Thoracic aorta (tissue), 2 donors: Measurements from ENCODE around the gene SYNPO. TPM values are rescaled to one million over a fixed set of nuclear protein-coding genes. Genes with fewer than 3 reads are reported as not detected.
A peak's percentile ranks its signal among the peaks of the same experiment; 100 is the strongest.

Experiments
- ATAC-seq: fragments of 150-250 bp; one replicate; pipeline ENCODE4 v1.8.0; 2017; ENCODE audit warnings: low read depth; ENCODE audit not compliant: insufficient number of reproducible peaks, low FRiP score
- DNase-seq: peaks from one replicate; pipeline ENCODE4 v3.0.0-alpha.2; 2020; ENCODE audit warnings: low spot score
- H3K27ac ChIP-seq, 2 donors: fragments of 200-600 bp; sonication (generic); 1 replicate in 1 of 2; 2 replicates in 1 of 2; pipeline ENCODE4 v1.5.1; 2016; ENCODE audit warnings: mild to moderate bottlenecking in 2 of 2, moderate library complexity in 2 of 2
- H3K27me3 ChIP-seq: fragments of 200-600 bp; sonication (generic); replicated peaks from 2 replicates; pipeline ENCODE4 v1.6.0; 2016; ENCODE audit warnings: mild to moderate bottlenecking; ENCODE audit not compliant: insufficient read depth
- H3K36me3 ChIP-seq: fragments of 200-600 bp; sonication (generic); one replicate; pipeline ENCODE4 v1.5.1; 2016
- H3K4me1 ChIP-seq, 2 donors: fragments of 200-600 bp; sonication (generic); 1 replicate in 1 of 2; 2 replicates in 1 of 2; pipeline versions ENCODE4 v1.5.1 to v1.6.0; 2016; ENCODE audit warnings: low read depth in 2 of 2, mild to moderate bottlenecking in 1 of 2; ENCODE audit not compliant: control insufficient read depth in 1 of 2
- H3K4me3 ChIP-seq: fragments of 200-600 bp; sonication (generic); 2 replicates; pipeline ENCODE4 v1.5.1; 2016; ENCODE audit warnings: mild to moderate bottlenecking
- H3K9me3 ChIP-seq: fragments of 200-600 bp; sonication (generic); 2 replicates; pipeline ENCODE4 v1.5.1; 2016
- CTCF ChIP-seq: fragments of 200-600 bp; sonication (generic); IDR thresholded peaks from one replicate; pipeline ENCODE4 v1.5.1; 2019; ENCODE audit warnings: antibody characterized with exemption
- total RNA-seq, 2 donors: library from RNA; depleted of rRNA; stranded (reverse); fragments of >200 nt; gene quantifications; one replicate each; pipeline versions ENCODE4 v1.1.0 to v1.2.3, GENCODE V29; 2016

Gene SYNPO
- total RNA-seq, 2 donors from 2014 or later: 191 to 226 TPM

DNA sequence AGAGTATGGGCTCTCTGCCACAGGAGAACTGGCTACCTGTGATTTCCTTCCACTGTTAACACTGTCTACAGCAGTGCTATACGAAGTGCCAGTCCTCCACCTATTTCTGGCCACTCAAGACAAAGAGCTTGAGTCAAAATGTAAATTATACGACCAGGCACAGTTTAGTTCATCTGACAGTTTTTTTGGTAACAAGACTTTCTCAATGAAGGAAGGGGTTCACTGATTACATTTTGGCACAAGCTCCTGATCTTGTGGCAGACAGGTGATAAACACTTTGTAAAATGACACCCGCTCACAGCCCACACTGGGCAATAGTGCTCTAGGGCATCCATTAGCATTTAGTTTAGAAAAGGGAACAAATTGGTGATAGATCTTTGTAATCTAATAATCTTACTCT is 51.8 kb downstream of the SYNPO start:
- peaks cover 61% of the 10 kb centered on the region for H3K36me3 ChIP-seq
- DNase-seq (no peak), ATAC-seq (no peak)
- no peaks in the 10 kb centered on the region for H3K9me3 ChIP-seq
- no peaks in the 10 kb centered on the region for H3K27me3 ChIP-seq
- H3K27ac ChIP-seq: no peak overlapping the region
- no peaks in the 10 kb centered on the region for H3K4me1 ChIP-seq
- TF ChIP-seq CTCF: no peak
- H3K4me3 ChIP-seq: no peak overlapping the region

GRCh38 chr5:150694612-150695011 is 54.2 kb downstream of the SYNPO start:
- Histone ChIP-seq H3K9me3 (no peaks in the 10 kb centered on the region), H3K27ac (no peak overlapping the region), H3K27me3 (no peaks in the 10 kb centered on the region), H3K36me3 (peaks cover 71% of the 10 kb centered on the region), H3K4me1 (peaks cover 2 to 12% of the 10 kb centered on the region in 2 donors), H3K4me3 (no peak overlapping the region)
- TF ChIP-seq CTCF: no peak
- DNase-seq (no peak), ATAC-seq (no peak)

DNA sequence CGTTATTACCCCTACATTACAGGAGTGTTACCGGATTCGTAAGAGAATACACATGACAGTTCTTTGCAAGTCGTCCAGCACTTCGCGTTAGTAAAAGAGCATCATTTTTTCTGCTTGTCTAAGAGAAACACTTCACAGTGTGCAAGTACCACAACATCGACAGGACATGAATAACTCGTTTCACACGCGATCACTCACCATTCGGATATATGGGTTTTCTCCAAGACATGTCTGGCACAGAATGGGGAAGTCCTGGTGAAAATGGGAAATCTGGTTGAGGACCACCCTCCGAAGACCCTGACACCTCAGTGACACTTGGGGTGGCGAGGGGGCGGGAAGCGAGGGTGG is 59.8 kb downstream of the SYNPO start:
- peaks cover 30% of the 10 kb centered on the region for H3K36me3 ChIP-seq
- TF ChIP-seq CTCF: no peak
- peak overlapping the region; percentile 96 to 98 for H3K27ac ChIP-seq
- ATAC-seq (no peak), DNase-seq (peak; percentile 31)
- no peaks in the 10 kb centered on the region for H3K9me3 ChIP-seq
- H3K4me3 ChIP-seq: peak overlapping the region; percentile 97
- no peaks in the 10 kb centered on the region for H3K27me3 ChIP-seq
- H3K4me1 ChIP-seq: peaks cover 9 to 17% of the 10 kb centered on the region in 2 donors

- Histone ChIP-seq H3K27ac (peak within 1 kb of the TSS; percentile 96 to 98), H3K4me1 (peaks cover 9 to 17% of the 10 kb centered on the region in 2 donors), H3K4me3 (peak within 1 kb of the TSS; percentile 97), H3K36me3 (peaks cover 24% of the 10 kb centered on the region), H3K9me3 (no peaks in the 10 kb centered on the region), H3K27me3 (no peaks in the 10 kb centered on the region)
- DNase-seq: peak; percentile 82
- TF ChIP-seq CTCF: peak; percentile 57
- peak; percentile 92 for ATAC-seq
These were observed 60.3 kb downstream of the SYNPO start, which contains the start of gene RBM22 for GRCh38 chr5:150700594-150701377. Gene RBM22 (minus strand): TSS chr5:150701062. CDS start chr5:150700985, 77 bp downstream.

- no peaks in the 10 kb centered on the region for H3K27me3 ChIP-seq
- no peak for DNase-seq
- no peak for TF ChIP-seq CTCF
These were observed 63.3 kb downstream of the SYNPO start for GRCh38 chr5:150703762-150704161.

More at GRCh38 chr5:150703762-150704161, 63.3 kb downstream of the SYNPO start:
- H3K4me1 ChIP-seq: peaks cover 9 to 13% of the 10 kb centered on the region in 2 donors
- ATAC-seq: no peak
- H3K4me3 ChIP-seq: no peak overlapping the region
- no peaks in the 10 kb centered on the region for H3K9me3 ChIP-seq
- peaks cover 4% of the 10 kb centered on the region for H3K36me3 ChIP-seq
- no peak overlapping the region for H3K27ac ChIP-seq
